ENCODE data around the gene KHDRBS2. TPM values are rescaled to one million over a fixed set of nuclear protein-coding genes. Genes with fewer than 3 reads are reported as not detected.

KHDRBS2 gene
- total and polyA plus RNA-seq, 2 of the 4 experiments (the other 2 are of a cell fraction): not detected

DNA sequence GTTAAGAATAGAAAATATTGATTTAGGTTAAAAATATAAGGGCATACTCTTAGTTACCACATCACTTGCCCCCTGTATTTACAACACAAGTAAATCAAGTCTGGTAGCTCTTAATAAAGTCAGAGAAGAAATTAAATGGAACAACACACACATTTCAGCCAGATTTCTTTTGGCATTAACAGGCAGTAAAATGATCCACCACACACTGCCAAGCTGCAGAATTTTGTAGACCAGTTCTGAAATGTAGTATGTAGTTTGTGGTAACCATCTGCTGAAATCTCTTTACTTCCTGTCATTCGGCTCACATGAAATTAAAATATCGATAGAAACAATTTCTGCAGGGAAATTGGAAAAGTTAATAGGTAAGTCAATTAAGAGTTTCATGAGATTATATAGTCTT lies 326.8 kb downstream of the KHDRBS2 start:
- no CpG with 5 or more reads among the region's 2 CpGs for WGBS, 2 experiments (ENCODE audit: extremely low coverage in 2 of 2, insufficient read length in 1 of 2)
- Histone ChIP-seq H2AK9ac (replicated peaks; ENCODE audit: low read depth, low read length, poor library complexity) (no peak overlapping the region), H3K56ac (ENCODE audit: extremely low read depth, insufficient read depth, low read length) (no peak overlapping the region), H3K4me3 (ENCODE audit: insufficient read depth, low read depth, low read length) (no peak overlapping the region), H3K36me3 (ENCODE audit: control insufficient read depth, insufficient read depth, low read length) (no peaks in the 10 kb centered on the region), H2AFZ (replicated peaks; ENCODE audit: low read length, poor library complexity) (no peak overlapping the region), H3K9me3 (ENCODE audit: control insufficient read depth, insufficient read depth, low read length) (no peaks in the 10 kb centered on the region; the same call in 1 of the 2 replicates), H2BK15ac (ENCODE audit: low read depth, low read length) (no peak overlapping the region), H3K18ac (ENCODE audit: low read depth, low read length) (no peak overlapping the region), H3K4ac (ENCODE audit: low read depth, low read length) (no peak overlapping the region), H3K14ac (replicated peaks; ENCODE audit: low read depth, low read length) (no peak overlapping the region), H2BK20ac (ENCODE audit: low read depth, low read length) (no peak overlapping the region), H4K5ac (ENCODE audit: low read depth, low read length) (no peak overlapping the region), H3K4me1 (ENCODE audit: control insufficient read depth, insufficient read depth, low read length) (no peaks in the 10 kb centered on the region), H3K4me2 (ENCODE audit: low read depth, low read length) (no peak overlapping the region), H3K27ac (ENCODE audit: insufficient read depth, low read length) (no peak overlapping the region), H3K9me1 (ENCODE audit: insufficient read depth, low read length) (no peaks in the 10 kb centered on the region), H4K8ac (ENCODE audit: low read depth in 2 of 2, low read length in 2 of 2) (no peak overlapping the region), H4K20me1 (ENCODE audit: insufficient read depth, low read length) (no peaks in the 10 kb centered on the region), H3K23ac (ENCODE audit: low read depth, low read length) (no peak overlapping the region), H2AK5ac (ENCODE audit: low read depth, low read length) (no peak overlapping the region), H3K79me1 (ENCODE audit: low read depth in 1 of 2, low read length in 2 of 2) (no peaks in the 10 kb centered on the region), H2BK5ac (ENCODE audit: low read depth, low read length, poor library complexity, severe bottlenecking) (no peak overlapping the region), H3K9ac (ENCODE audit: low read depth, low read length) (no peak overlapping the region), H2BK120ac (ENCODE audit: low read depth, low read length) (no peak overlapping the region), H3K27me3 (ENCODE audit: control insufficient read depth, insufficient read depth, low read length) (no peaks in the 10 kb centered on the region), H4K91ac (ENCODE audit: insufficient read depth, low read depth, low read length) (no peak overlapping the region)
- no peak for TF ChIP-seq NFE2L2 (IDR thresholded peaks at IDR 0.05; ENCODE audit: low read depth, low read length)
- TF ChIP-seq BHLHE40 (IDR thresholded peaks at IDR 0.05; ENCODE audit: low read depth, low read length): no peak
- TF ChIP-seq RCOR1 (IDR thresholded peaks at IDR 0.05; ENCODE audit: insufficient replicate concordance, low read length): no peak
- no peak for TF ChIP-seq CHD1 (IDR thresholded peaks at IDR 0.05; ENCODE audit: low read depth, low read length)
- no peak for TF ChIP-seq POLR2A (IDR thresholded peaks at IDR 0.05; ENCODE audit: low read depth, low read length)
- dilution Hi-C loops (cut with HindIII; ENCODE audit: low sequenced_read_pairs, unreplicated experiment) (no loop called here), intact Hi-C loops (cut with micrococcal nuclease) (no loop called here), in situ Hi-C loops (cut with MboI; ENCODE audit: low sequenced_read_pairs) (no loop called here)
- ChIA-PET CTCF (no interaction called here), POLR2A (ENCODE audit: unreplicated experiment) (no interaction called here)
- DNase-seq (no peak), ATAC-seq (ENCODE audit: low read depth) (no peak)
- BruUV-seq (replicated peaks): no TSS peak

All from IMR-90 (cell line).